NCI-H128 (cell line): ENCODE data around the gene PRKAR1A.
"Not testable (repeated sequence)": the region's sequence is repeated elsewhere in the genome, so short reads cannot be mapped to it uniquely, and the experiment has no call there.

Experiments
- DNase-seq: peaks from one replicate; lab custom pipeline; 2025; ENCODE audit not compliant: unreplicated experiment; lab: John Stamatoyannopoulos, UW

The PRKAR1A gene

GRCh38 chr17:68512247-68512959, at the start of gene PRKAR1A:
Gene PRKAR1A, plus strand, starts transcription at chr17:68512430. Its CDS starts 2,970 bp downstream, at chr17:68515400.
- DNase-seq, result peak; percentile 81

GRCh38 chr17:68463211-68464019, 48.8 kb upstream of the PRKAR1A start:
- DNase-seq, result no peak

DNA sequence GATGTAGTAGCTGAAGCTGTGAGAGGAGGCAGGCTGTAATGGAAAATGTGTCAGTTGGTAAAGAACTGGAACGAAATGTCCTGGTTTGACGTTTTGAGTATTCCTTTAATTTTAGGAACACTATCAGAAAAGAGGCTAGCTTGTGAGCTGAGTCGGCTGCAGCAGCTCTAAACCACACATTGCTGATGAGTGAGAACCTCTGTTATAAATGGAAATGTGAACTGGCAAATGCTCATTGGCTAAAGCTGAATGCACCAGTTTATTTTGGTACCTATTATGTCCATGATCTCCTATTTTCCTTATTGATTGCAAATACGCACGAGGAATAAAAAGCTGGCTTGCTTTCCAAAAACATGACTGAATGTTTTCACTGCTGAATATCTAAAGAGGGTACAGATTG, 43.9 kb upstream of the PRKAR1A start:
- no peak for DNase-seq

DNA sequence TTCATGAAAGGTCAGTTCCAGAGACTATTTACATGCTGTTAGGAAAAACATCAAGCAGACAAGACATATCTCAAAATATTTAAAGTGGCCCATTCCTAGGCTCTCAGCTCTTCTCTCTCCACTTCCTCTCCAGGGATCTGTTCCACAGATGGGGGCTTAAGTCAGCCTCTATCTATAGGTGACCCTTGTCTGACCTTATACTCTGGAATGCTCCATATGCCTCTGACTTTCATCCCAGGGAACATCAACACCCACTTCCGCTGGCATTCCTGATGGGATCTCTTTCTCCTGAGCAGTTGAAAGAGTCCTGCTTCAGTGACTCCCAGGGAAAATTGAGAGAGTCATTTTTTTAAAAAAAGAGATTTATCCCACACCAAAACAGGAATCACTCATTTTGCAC, 43.4 kb upstream of the PRKAR1A start:
- DNase-seq, result no peak

GRCh38 chr17:68470961-68471360, 41.3 kb upstream of the PRKAR1A start:
- DNase-seq, result no peak

DNA sequence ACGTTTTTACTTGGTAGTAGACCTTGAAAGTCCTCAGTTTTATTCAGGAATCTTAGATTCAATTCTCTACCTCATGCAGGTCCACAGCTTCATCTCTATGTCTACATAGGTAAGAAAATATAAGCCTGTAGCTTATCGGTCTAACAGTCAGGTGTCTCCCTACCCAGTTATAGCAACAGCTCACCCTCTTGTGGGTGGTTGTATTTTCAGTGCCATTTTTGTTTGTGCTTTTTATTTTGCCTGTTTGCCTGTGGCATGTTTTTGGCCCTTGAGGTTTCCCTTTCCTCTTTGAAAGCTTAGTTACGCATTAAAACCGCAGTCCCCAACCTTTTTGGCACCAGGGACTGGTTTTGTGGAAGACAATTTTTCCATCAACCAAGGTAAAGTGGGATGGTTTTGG, 31.3 kb upstream of the PRKAR1A start:
- no peak for DNase-seq

DNA sequence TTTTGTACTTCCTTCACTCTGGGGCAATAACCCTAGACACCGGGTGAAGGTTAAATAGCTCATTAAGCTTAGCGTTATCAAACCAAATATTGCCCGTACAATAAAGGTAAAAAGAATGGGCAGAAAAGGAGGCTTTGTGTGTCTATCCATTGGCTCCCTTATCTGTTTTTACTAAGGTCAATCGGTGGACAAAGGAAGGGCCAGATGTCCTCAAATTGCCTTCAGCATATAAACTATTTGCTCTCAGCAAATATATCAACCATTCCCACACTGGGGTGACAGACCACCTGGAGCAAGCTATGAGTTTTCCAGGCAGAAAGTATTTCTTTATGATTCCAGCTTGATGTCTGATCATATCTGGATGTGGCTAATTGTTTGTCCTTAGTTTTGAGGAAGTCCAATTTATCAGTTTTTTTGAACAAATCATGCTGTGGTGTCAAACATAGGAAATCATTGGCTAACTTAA, 29.6 kb upstream of the PRKAR1A start:
- DNase-seq, result no peak

GRCh38 chr17:68484458-68484857, 27.8 kb upstream of the PRKAR1A start:
- DNase-seq, result no peak

GRCh38 chr17:68489919-68490318, 22.3 kb upstream of the PRKAR1A start:
- DNase-seq, result no peak

- DNase-seq, result no peak
Observed at GRCh38 chr17:68491381-68492231, 20.6 kb upstream of the PRKAR1A start.

GRCh38 chr17:68492394-68493054, 19.7 kb upstream of the PRKAR1A start:
- not testable (repeated sequence) for DNase-seq

- DNase-seq, result no peak
Observed at GRCh38 chr17:68495081-68495480, 17.1 kb upstream of the PRKAR1A start.

DNA sequence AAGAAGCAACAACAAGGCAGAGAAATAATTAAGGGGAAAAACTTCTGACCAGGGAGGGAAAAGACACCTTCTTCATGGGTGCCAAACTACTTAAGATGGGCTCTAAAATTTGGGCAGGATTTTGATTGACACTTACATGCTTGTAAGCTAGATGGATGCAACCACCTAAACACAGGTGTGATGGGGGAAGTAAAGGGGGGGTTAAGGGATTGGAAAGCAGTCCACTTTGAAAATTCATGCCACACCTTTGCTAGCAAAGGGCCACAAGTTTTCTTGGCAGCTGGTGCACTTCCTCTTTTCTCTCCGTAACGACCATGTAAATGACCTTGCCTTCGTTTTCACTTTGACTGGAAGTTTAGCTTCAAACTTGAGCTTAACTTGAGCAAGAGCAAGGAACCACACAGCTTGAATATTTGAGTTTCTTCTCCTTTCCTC, 14.3 kb upstream of the PRKAR1A start:
- DNase-seq, result no peak

DNA sequence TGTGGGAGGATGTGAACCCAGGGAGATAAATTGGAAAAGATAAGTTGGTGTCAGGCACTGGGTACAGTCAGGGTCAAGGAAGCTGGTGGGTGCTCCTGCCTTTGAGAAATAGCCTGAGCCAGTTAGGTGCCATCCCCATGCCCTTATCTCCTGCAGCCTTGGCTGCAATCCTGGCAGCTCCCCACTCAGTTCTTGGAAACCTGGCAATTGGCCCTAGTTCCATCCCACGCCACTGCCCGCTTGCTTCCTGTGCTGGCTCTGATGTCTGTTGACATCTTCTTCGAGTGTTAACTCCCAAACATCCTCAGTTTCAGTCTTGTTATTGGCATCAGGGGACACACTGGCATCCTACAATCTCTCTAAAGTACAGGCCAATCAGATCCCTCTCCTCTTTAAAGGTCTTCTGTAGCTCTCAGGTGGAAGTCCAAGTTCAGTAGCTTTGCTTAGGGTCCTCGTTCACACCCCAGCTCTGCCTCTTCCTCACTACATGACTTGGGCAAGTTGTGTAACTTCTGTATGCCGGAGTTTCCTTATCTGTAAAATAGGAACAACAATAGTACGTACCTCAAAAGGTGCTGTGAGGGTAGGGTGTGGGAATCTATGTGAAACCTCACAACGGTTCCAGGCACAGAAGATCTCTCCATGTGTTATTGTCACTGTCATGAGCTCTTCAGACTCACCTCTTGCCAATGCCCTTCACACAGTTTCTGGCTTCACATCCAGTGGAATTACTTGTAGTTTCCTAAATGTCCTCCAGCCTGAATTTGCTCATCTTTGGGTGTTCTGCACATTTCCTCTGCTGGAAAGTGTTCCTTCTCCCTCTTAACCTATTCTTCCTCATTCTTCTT, 13.5 kb upstream of the PRKAR1A start:
- DNase-seq, result no peak

GRCh38 chr17:68499587-68499986, 12.6 kb upstream of the PRKAR1A start:
- no peak for DNase-seq

DNA sequence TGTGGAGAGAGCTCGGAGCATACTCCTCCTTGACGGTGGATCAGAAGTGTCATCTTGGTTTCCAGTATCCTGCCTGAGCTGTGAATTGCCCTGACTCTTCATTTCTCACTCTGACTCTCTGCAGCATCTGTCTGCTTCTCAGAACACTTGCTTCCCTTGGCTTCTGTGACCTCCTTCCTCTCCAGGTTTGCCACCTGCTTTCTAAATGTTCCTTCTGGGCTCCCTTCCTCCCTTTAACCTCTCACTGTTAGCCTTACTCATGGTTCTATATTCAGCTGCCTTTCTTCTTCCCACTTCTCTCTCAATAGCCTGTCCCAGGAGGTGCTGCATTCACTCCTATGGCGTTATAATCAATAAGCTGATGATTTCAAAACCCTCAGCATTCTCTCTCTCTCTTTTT, 11.2 kb upstream of the PRKAR1A start:
- DNase-seq, result no peak

- no peak for DNase-seq
Observed at GRCh38 chr17:68505951-68506350, 6.3 kb upstream of the PRKAR1A start.

- DNase-seq, result no peak
Observed at GRCh38 chr17:68507576-68507975, 4.7 kb upstream of the PRKAR1A start.

DNA sequence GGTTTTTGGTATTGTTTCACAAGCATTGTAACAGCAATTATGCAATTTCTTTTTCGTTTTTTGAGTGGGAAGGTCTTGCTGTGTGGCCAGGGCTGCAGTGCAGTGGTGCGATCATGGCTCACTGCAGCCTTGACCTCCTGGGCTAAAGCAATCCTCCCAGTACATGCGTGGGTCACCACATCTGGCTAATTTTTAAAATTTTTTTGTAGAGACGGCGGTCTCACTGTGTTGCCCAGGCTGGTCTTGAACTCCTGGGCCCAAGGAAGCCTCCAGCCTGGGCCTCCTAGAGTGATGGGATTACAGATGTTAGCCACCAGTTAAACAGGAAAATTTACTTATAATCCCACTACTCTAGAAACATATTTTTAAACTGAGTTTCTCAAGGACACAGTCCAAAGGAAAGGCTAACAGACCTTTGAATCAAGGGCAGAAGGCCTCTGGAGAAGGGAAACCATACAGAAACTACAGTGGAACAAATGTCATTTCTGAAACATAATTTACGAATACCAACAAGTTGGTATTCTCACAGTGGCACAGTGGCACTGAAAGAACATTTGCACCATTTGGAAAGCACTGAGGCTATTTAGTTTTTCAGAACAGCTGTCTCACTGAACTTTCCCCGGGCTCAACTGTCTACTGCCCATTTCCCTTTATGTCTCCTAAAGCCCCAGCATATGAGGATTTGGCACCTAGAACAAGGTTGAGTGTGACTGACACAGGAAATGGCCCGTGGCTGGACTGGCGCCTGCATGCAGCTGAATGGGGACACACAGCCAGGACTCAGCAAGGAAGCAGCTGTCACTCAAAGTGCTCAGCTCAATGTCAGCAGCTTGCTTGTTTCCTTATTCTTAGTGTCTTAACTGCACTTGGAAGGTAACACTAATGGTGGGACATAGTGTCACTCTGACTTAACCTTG, 2.8 kb upstream of the PRKAR1A start:
- no peak for DNase-seq
